Skeletal muscle tissue (tissue), 4 donors: ENCODE measurements around the gene NELL1. TPM values are rescaled to one million over a fixed set of nuclear protein-coding genes. Genes with fewer than 3 reads are reported as not detected.

Experiments used
- H3K27ac ChIP-seq: one replicate; pipeline ENCODE4 v1.7.0; 2013; ENCODE audit warnings: mild to moderate bottlenecking, low read depth, low read length, inconsistent platforms
- H3K27me3 ChIP-seq, 3 donors: one replicate each; pipeline ENCODE4 v1.7.0; 2013; ENCODE audit warnings: low read length in 3 of 3; ENCODE audit not compliant: control insufficient read depth in 3 of 3, insufficient read depth in 3 of 3
- H3K36me3 ChIP-seq, 3 donors: one replicate each; pipeline ENCODE4 v1.7.0; 2013; ENCODE audit warnings: low read length in 3 of 3; ENCODE audit not compliant: control insufficient read depth in 3 of 3, insufficient read depth in 3 of 3
- H3K4me1 ChIP-seq, 3 donors: one replicate each; pipeline ENCODE4 v1.7.0; 2013; ENCODE audit warnings: low read length in 3 of 3, mild to moderate bottlenecking in 3 of 3; ENCODE audit not compliant: control insufficient read depth in 3 of 3, insufficient read depth in 3 of 3
- H3K4me3 ChIP-seq, 3 donors: one replicate each; pipeline ENCODE4 v1.7.0; 2013; ENCODE audit warnings: low read length in 3 of 3
- H3K9ac ChIP-seq, 3 donors: one replicate each; pipeline ENCODE4 v1.7.0; 2013; ENCODE audit warnings: low read length in 3 of 3, mild to moderate bottlenecking in 3 of 3, moderate library complexity in 2 of 3, low read depth in 1 of 3
- H3K9me3 ChIP-seq, 3 donors: one replicate each; pipeline ENCODE4 v1.7.0; 2013; ENCODE audit warnings: low read length in 3 of 3; ENCODE audit not compliant: control insufficient read depth in 3 of 3
- total RNA-seq: library from RNA; depleted of rRNA; stranded (reverse); fragments of >200 nt; gene quantifications from one replicate; pipeline ENCODE4 v1.2.3, GENCODE V29; 2014
- donor health status: Osteomylitis.

Gene NELL1
- total RNA-seq, 1 donor from 2014 or later, result 3.7 TPM

DNA sequence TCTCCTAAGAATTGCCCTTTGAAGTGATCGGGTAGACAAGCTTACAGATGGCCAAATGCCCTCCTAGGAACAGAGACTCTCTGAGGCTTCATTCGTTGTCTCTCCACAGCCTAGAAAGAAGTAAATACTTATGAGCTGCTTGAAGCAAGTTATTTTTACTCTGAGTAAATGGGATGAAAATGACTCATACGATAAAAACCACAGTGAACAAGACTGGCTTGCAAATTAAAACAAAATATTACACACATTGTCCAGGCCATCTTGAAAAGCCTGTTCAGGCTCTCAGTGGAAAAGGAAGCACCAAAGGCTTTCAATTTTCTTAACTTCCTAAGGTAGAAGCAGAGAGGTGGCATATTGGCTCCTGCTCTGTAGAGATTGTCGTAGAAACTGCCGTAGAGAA, 294.2 kb downstream of the NELL1 start:
- no peaks in the 10 kb centered on the region for H3K4me1 ChIP-seq
- no peak overlapping the region for H3K27ac ChIP-seq
- no peaks in the 10 kb centered on the region for H3K9me3 ChIP-seq
- no peak overlapping the region for H3K9ac ChIP-seq
- H3K36me3 ChIP-seq, result no peaks in the 10 kb centered on the region
- no peak overlapping the region for H3K4me3 ChIP-seq
- no peaks in the 10 kb centered on the region for H3K27me3 ChIP-seq

DNA sequence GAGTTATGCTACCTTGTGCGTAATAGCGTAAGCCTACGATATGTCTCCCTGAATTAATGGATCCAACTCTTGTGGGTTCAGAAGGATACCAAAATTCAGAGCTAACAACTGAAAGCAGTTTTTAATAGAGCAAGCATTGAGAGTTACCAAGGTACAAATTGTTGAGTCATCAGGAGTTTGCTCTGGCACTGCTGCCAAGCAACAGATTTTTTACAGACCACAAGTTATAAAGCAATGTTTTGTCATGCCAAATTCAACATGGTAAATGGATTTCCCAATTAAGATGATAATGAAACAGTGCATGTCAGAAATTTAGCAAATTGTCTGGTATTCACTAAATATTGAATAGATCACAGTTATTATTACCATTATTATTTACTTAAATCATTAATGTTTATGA, 295.6 kb downstream of the NELL1 start:
- no peaks in the 10 kb centered on the region for H3K4me1 ChIP-seq
- H3K9me3 ChIP-seq, result no peaks in the 10 kb centered on the region
- H3K27ac ChIP-seq, result no peak overlapping the region
- H3K36me3 ChIP-seq, result no peaks in the 10 kb centered on the region
- no peak overlapping the region for H3K4me3 ChIP-seq
- no peak overlapping the region for H3K9ac ChIP-seq
- no peaks in the 10 kb centered on the region for H3K27me3 ChIP-seq

DNA sequence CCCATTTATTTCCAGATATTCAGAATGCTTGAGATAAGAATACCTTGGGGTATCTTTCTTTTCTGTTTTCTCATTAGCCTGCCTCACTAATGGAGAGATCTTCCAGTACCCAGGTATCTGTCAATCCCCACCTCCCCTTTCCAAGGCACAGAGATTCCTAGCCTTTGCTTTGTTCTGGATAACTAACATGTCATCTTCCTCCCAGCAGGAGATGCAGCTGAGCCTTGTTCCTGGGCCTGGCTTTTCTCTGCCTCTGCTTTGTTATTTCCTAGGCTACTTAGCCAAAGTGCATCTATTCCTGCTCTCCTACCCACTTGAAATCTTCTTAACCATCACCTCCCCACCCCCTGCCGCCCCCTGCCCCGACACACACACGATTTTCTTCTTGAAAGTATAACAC, 297.1 kb downstream of the NELL1 start:
- H3K9me3 ChIP-seq, result no peaks in the 10 kb centered on the region
- H3K4me3 ChIP-seq, result no peak overlapping the region
- no peaks in the 10 kb centered on the region for H3K36me3 ChIP-seq
- no peak overlapping the region for H3K9ac ChIP-seq
- H3K4me1 ChIP-seq, result no peaks in the 10 kb centered on the region
- no peaks in the 10 kb centered on the region for H3K27me3 ChIP-seq
- H3K27ac ChIP-seq, result no peak overlapping the region

DNA sequence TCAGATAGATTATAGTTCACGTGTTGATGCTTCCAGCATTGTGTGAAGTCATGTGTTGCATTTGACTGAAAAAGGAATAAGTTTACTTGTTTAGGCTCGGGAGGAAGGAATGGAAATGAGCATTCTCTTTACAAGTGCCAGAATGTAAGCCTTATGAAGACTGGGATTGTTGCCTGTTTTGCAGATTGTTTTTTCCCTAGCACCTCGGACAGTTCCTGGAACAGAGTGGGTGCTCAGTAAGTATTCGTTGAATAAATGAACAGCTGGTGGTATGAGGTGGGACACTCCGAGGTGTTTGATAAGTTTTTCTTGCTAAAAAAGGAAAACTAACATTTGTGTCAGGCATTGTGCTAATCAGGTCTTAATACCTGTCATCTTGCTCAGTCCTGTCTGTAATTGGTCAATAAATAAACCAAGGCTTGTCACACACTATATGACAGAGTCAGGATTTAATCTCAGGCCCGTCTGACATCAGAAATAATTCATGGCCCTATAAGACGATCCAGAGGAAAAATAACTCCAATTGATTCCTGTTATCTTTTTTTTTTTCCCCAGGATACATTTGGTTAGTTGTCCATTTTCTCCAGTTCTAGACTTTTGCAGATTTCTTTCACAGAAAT, 304.7 kb downstream of the NELL1 start:
- H3K27ac ChIP-seq, result no peak overlapping the region
- no peak overlapping the region for H3K4me3 ChIP-seq
- H3K9me3 ChIP-seq, result no peaks in the 10 kb centered on the region
- no peaks in the 10 kb centered on the region for H3K36me3 ChIP-seq
- H3K27me3 ChIP-seq, result no peaks in the 10 kb centered on the region
- no peak overlapping the region for H3K9ac ChIP-seq
- no peaks in the 10 kb centered on the region for H3K4me1 ChIP-seq

DNA sequence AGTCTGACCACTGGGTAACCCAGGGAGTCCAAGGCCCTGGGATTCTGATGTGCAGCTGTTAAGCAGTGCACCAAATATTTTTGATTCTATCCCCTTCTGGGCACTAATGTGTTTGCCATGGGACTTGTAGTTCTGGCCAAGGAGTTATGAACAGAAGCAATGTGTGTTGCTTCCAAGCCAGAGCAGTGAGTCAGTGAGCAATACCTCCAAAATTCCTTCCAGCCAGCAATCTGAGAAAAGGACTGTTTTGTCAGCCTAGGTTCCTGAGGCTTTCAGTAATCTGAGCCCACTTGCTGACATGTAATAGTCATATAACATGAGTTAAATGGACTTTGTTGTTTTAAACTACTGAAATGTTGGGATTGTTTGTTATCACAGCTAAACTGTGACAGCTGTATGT, 311.4 kb downstream of the NELL1 start:
- H3K4me1 ChIP-seq, result no peaks in the 10 kb centered on the region
- no peaks in the 10 kb centered on the region for H3K27me3 ChIP-seq
- no peak overlapping the region for H3K27ac ChIP-seq
- no peaks in the 10 kb centered on the region for H3K36me3 ChIP-seq
- H3K9ac ChIP-seq, result no peak overlapping the region
- H3K9me3 ChIP-seq, result no peaks in the 10 kb centered on the region
- H3K4me3 ChIP-seq, result no peak overlapping the region

DNA sequence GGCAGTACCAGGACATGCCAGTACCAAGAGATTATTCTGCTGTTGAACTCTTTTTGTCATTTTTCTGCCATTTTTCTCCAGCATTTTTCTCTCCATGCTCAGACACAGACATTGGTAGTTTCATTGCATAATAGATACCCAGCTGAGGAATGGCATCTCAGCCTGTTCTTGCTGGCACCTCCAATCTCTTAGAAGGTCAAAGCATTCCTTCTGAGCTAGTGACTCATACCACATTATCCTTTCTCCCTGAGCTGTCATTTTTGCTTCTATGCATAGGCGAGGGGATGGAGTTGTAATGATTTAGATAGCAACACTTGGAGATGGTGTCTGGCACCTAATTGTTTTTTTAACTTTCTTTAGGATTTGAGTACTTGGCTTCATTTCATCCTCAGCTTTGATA, 321.1 kb downstream of the NELL1 start:
- no peaks in the 10 kb centered on the region for H3K27me3 ChIP-seq
- no peaks in the 10 kb centered on the region for H3K36me3 ChIP-seq
- no peak overlapping the region for H3K9ac ChIP-seq
- no peaks in the 10 kb centered on the region for H3K9me3 ChIP-seq
- H3K4me3 ChIP-seq, result no peak overlapping the region
- no peaks in the 10 kb centered on the region for H3K4me1 ChIP-seq
- H3K27ac ChIP-seq, result no peak overlapping the region

DNA sequence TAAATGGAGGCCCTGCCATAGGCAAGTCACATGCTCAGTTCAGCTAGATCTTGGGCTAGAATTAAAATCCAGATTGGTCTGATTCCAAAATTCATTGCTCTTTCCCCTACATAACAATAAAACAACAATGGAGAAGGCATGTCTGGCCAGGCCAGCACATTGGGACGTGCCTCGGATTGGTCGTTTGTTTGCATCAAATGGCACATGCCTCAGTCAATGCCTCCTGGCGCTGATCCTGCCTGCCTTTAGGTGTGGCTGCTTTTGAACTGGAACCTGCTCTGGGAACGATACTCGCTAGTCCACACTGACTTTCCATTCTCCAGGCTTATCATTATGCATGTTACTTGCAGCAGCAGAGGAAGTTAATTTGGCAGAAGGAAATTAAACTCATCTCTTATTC, 322.1 kb downstream of the NELL1 start:
- Histone ChIP-seq H3K4me3 (no peak overlapping the region), H3K9ac (no peak overlapping the region), H3K4me1 (no peaks in the 10 kb centered on the region), H3K36me3 (no peaks in the 10 kb centered on the region), H3K27ac (no peak overlapping the region), H3K27me3 (no peaks in the 10 kb centered on the region), H3K9me3 (no peaks in the 10 kb centered on the region)

DNA sequence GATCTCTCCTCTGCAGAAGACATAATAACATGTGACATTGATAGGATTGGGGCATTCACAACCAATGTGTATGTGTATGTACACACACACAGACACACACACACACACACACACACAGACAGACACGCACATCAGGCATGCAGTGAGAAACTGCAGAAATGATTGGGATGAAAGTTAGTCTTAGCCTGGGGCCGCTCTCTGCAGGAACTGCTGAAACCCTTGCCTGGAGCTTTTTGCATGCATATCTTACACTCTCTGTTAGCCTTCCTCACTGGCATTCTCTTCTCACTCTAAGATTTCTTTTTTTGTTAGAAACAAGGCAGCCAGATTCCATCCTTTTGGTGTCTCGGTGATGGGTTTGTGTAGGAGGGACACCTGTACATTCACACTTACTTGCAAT, 337.9 kb downstream of the NELL1 start:
- Histone ChIP-seq H3K4me3 (no peak overlapping the region), H3K4me1 (no peaks in the 10 kb centered on the region), H3K36me3 (no peaks in the 10 kb centered on the region), H3K27ac (no peak overlapping the region), H3K9me3 (peaks cover 0 to 3% (median 2%) of the 10 kb centered on the region in 3 donors), H3K9ac (no peak overlapping the region), H3K27me3 (peaks cover 0 to 3% (median 0%) of the 10 kb centered on the region in 3 donors)

DNA sequence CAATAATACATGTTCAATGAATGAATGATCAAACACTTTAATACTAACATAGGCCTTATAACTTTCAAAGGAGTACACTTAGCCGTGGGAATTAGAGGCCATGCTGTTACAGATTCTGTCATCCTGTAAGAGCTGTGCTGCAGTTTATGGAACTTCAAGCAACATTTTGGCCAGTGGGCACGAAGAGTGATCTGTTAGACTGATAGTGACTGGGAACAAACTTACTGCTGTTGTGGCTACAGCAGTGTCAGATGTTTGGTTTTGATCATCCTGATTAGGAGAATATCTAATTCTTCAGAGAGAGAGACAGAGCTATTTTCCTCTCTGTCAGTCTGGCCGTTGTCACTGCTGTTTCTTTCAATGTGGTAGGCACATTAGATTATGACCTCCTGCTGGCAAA, 348.9 kb downstream of the NELL1 start:
- no peak overlapping the region for H3K4me3 ChIP-seq
- H3K27me3 ChIP-seq, result no peaks in the 10 kb centered on the region
- H3K9me3 ChIP-seq, result no peaks in the 10 kb centered on the region
- no peaks in the 10 kb centered on the region for H3K4me1 ChIP-seq
- H3K27ac ChIP-seq, result no peak overlapping the region
- H3K9ac ChIP-seq, result no peak overlapping the region
- no peaks in the 10 kb centered on the region for H3K36me3 ChIP-seq

DNA sequence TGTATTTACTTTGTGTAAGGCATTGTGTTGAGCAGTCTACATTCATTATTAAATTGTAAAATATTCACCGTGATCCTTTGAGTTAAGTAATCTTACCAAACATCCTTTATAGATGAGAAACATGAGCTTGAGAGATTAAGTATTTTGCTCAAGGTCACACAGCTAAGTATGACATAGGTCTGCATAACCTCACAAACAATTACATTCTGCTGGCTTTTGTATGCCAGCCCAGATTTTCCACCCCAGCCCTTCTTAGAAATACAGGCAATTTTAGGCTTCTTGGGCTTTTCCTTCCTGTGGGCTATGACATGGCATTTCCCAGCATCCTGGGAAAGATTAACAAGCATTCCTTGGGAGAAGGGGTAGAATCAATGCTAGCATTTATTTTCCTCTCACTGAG, 357.3 kb downstream of the NELL1 start:
- Histone ChIP-seq H3K36me3 (no peaks in the 10 kb centered on the region), H3K27me3 (no peaks in the 10 kb centered on the region), H3K4me1 (no peaks in the 10 kb centered on the region), H3K27ac (no peak overlapping the region), H3K9me3 (no peaks in the 10 kb centered on the region), H3K9ac (no peak overlapping the region), H3K4me3 (no peak overlapping the region)

DNA sequence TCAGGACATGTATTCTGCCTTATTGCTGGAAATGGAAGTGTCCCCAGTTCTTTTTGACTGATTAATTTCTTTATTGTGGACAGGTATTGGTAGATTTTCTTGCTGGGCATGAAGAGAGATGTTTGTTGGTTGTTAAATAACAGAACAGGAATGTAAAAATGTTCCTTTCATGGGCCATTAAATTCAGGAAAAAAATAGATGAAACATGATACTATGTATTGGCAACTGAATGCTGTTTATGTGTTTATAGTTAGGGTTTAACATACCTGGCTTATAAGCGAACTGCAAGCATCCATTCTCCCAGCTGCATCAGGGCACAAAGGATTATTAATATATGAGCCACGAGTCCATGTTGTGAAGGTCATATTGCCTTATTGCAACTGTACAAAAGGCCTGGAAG, 368.5 kb downstream of the NELL1 start:
- no peak overlapping the region for H3K4me3 ChIP-seq
- no peaks in the 10 kb centered on the region for H3K36me3 ChIP-seq
- H3K9ac ChIP-seq, result no peak overlapping the region
- H3K27ac ChIP-seq, result no peak overlapping the region
- peaks cover 0 to 3% (median 0%) of the 10 kb centered on the region in 3 donors for H3K9me3 ChIP-seq
- no peaks in the 10 kb centered on the region for H3K27me3 ChIP-seq
- H3K4me1 ChIP-seq, result no peaks in the 10 kb centered on the region
